ENCODE results near the gene PTPRE.

GRCh38 chr10:128123846-128124245 is 216.9 kb downstream of the PTPRE start:
- TF ChIP-seq, protein P1, sequence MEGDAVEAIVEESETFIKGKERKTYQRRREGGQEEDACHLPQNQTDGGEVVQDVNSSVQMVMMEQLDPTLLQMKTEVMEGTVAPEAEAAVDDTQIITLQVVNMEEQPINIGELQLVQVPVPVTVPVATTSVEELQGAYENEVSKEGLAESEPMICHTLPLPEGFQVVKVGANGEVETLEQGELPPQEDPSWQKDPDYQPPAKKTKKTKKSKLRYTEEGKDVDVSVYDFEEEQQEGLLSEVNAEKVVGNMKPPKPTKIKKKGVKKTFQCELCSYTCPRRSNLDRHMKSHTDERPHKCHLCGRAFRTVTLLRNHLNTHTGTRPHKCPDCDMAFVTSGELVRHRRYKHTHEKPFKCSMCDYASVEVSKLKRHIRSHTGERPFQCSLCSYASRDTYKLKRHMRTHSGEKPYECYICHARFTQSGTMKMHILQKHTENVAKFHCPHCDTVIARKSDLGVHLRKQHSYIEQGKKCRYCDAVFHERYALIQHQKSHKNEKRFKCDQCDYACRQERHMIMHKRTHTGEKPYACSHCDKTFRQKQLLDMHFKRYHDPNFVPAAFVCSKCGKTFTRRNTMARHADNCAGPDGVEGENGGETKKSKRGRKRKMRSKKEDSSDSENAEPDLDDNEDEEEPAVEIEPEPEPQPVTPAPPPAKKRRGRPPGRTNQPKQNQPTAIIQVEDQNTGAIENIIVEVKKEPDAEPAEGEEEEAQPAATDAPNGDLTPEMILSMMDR (IDR thresholded peaks at IDR 0.05; ENCODE audit: low read depth, low read length): no peak
- TF ChIP-seq EZH2phosphoT487 (IDR thresholded peaks at IDR 0.05; ENCODE audit: low read depth): no peak
